ENCODE measurements around the gene HERC4.
"Not testable (repeated sequence)": the region's sequence is repeated elsewhere in the genome, so short reads cannot be mapped to it uniquely, and the experiment has no call there.

Gene HERC4

GRCh38 chr10:68049289-68050078 lies 25.6 kb downstream of the HERC4 start:
- H3K27me3 Mint-ChIP-seq, result no peaks in the 10 kb centered on the region
- peaks cover 35% of the 10 kb centered on the region for H3K36me3 Mint-ChIP-seq (ENCODE audit: low read depth)
- no peak overlapping the region for H3K27ac Mint-ChIP-seq
- H3K9me3 Mint-ChIP-seq, result no peaks in the 10 kb centered on the region
- H3K4me1 Mint-ChIP-seq (ENCODE audit: low read depth), result peaks cover 17% of the 10 kb centered on the region
- intact Hi-C loops (cut with micrococcal nuclease), result no loop called here
- H3K4me3 Mint-ChIP-seq, result no peak overlapping the region

GRCh38 chr10:68047554-68048327 lies 27.3 kb downstream of the HERC4 start:
- Mint-ChIP-seq H3K27me3 (no peaks in the 10 kb centered on the region), H3K9me3 (no peaks in the 10 kb centered on the region), H3K4me1 (ENCODE audit: low read depth) (peaks cover 5% of the 10 kb centered on the region), H3K36me3 (ENCODE audit: low read depth) (peaks cover 32% of the 10 kb centered on the region), H3K4me3 (no peak overlapping the region), H3K27ac (no peak overlapping the region)
- intact Hi-C loops (cut with micrococcal nuclease), result no loop called here

- H3K27ac Mint-ChIP-seq, result no peak overlapping the region
- intact Hi-C loops (cut with micrococcal nuclease), result no loop called here
- no peaks in the 10 kb centered on the region for H3K27me3 Mint-ChIP-seq
- no peaks in the 10 kb centered on the region for H3K4me1 Mint-ChIP-seq (ENCODE audit: low read depth)
- no peak overlapping the region for H3K4me3 Mint-ChIP-seq
- peaks cover 29% of the 10 kb centered on the region for H3K36me3 Mint-ChIP-seq (ENCODE audit: low read depth)
- H3K9me3 Mint-ChIP-seq, result no peaks in the 10 kb centered on the region
These were observed 28.0 kb downstream of the HERC4 start for GRCh38 chr10:68047122-68047521.

- H3K9me3 Mint-ChIP-seq, result no peaks in the 10 kb centered on the region
These were observed 28.4 kb downstream of the HERC4 start for GRCh38 chr10:68046642-68047041.

DNA sequence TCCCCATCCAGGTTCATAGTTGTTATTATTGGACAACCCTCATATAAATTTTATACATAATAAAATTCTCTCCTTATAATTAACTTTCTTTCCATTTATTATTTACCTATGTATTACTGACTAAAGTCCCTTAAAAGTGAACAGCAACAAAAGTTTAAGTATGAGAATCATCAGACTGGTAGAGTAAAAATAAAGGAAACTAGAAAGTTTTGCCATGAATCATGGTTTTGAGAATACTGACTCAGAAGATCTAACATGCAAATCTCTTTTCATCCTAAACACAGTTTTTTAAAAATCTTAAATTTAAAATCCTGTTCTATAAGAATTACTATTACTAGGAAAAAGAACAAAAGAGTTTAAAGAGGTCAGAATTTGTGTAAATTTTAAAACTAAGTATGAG lies 32.1 kb downstream of the HERC4 start:
- Mint-ChIP-seq H3K27ac (no peak overlapping the region), H3K9me3 (no peaks in the 10 kb centered on the region), H3K27me3 (no peaks in the 10 kb centered on the region), H3K4me3 (no peak overlapping the region), H3K36me3 (ENCODE audit: low read depth) (peaks cover 31% of the 10 kb centered on the region), H3K4me1 (ENCODE audit: low read depth) (no peaks in the 10 kb centered on the region)
- intact Hi-C loops (cut with micrococcal nuclease), result no loop called here

More at GRCh38 chr10:68046642-68047041, 28.4 kb downstream of the HERC4 start:
- H3K4me1 Mint-ChIP-seq (ENCODE audit: low read depth), result no peaks in the 10 kb centered on the region
- no peak overlapping the region for H3K27ac Mint-ChIP-seq
- H3K27me3 Mint-ChIP-seq, result no peaks in the 10 kb centered on the region
- H3K36me3 Mint-ChIP-seq (ENCODE audit: low read depth), result peaks cover 25% of the 10 kb centered on the region
- intact Hi-C loops (cut with micrococcal nuclease), result no loop called here
- H3K4me3 Mint-ChIP-seq, result no peak overlapping the region

- H3K27ac Mint-ChIP-seq, result no peak overlapping the region
- intact Hi-C loops (cut with micrococcal nuclease), result no loop called here
These were observed 43.0 kb downstream of the HERC4 start for GRCh38 chr10:68032113-68032512.

DNA sequence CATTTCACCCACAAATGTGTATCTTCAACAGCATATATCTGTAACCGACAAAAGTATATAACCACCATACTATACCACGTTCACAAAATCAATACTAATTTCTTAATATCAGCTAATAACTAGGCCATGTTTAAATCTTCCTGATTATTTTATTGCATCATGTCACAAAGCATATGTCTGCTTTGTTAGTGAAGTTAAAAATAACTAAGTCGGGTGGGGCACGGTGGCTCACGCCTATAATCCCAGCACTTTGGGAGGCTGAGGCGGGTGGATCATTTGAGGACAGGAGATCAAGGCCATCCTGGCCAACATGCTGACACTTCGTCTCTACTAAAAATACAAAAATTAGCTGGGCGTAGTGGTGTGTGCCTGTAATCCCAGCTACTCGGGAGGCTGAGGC lies 47.7 kb downstream of the HERC4 start:
- H3K4me3 Mint-ChIP-seq, result no peak overlapping the region
- peaks cover 66% of the 10 kb centered on the region for H3K36me3 Mint-ChIP-seq (ENCODE audit: low read depth)
- no peaks in the 10 kb centered on the region for H3K9me3 Mint-ChIP-seq
- no peaks in the 10 kb centered on the region for H3K27me3 Mint-ChIP-seq
- intact Hi-C loops (cut with micrococcal nuclease), result no loop called here
- no peak overlapping the region for H3K27ac Mint-ChIP-seq
- H3K4me1 Mint-ChIP-seq (ENCODE audit: low read depth), result peaks cover 5% of the 10 kb centered on the region

More at GRCh38 chr10:68032113-68032512, 43.0 kb downstream of the HERC4 start:
- peaks cover 17% of the 10 kb centered on the region for H3K4me1 Mint-ChIP-seq (ENCODE audit: low read depth)
- no peaks in the 10 kb centered on the region for H3K27me3 Mint-ChIP-seq
- H3K9me3 Mint-ChIP-seq, result no peaks in the 10 kb centered on the region
- peaks cover 65% of the 10 kb centered on the region for H3K36me3 Mint-ChIP-seq (ENCODE audit: low read depth)
- no peak overlapping the region for H3K4me3 Mint-ChIP-seq

DNA sequence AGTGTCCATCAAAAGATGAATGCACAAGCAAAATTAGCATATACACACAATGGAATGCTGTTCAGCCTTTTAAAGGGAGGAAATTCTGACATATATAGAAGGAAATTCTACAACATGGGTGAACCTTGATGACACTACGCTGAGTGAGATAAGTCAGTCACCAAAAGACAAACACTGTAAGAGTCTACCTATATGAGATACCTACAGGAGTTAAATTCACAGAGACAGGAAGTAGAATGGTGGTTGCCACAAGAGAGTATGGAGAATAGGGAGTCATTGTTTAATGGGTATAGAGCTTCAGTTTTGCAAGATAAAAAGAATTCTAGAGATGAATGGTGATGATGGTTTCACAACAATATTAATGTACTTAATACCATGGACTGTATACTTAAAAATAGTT lies 51.8 kb downstream of the HERC4 start:
- H3K27me3 Mint-ChIP-seq, result no peaks in the 10 kb centered on the region
- H3K4me1 Mint-ChIP-seq (ENCODE audit: low read depth), result peaks cover 5% of the 10 kb centered on the region
- intact Hi-C loops (cut with micrococcal nuclease), result no loop called here
- H3K4me3 Mint-ChIP-seq, result no peak overlapping the region
- H3K9me3 Mint-ChIP-seq, result peaks cover 15% of the 10 kb centered on the region
- no peak overlapping the region for H3K27ac Mint-ChIP-seq
- H3K36me3 Mint-ChIP-seq (ENCODE audit: low read depth), result peaks cover 86% of the 10 kb centered on the region

GRCh38 chr10:68022324-68022723 lies 52.8 kb downstream of the HERC4 start:
- Mint-ChIP-seq H3K9me3 (peaks cover 15% of the 10 kb centered on the region), H3K36me3 (ENCODE audit: low read depth) (peaks cover 76% of the 10 kb centered on the region)
- H3K4me3 Mint-ChIP-seq; H3K4me1 Mint-ChIP-seq (ENCODE audit: low read depth); intact Hi-C loops (cut with micrococcal nuclease); H3K27me3 Mint-ChIP-seq; H3K27ac Mint-ChIP-seq: not testable (repeated sequence)

DNA sequence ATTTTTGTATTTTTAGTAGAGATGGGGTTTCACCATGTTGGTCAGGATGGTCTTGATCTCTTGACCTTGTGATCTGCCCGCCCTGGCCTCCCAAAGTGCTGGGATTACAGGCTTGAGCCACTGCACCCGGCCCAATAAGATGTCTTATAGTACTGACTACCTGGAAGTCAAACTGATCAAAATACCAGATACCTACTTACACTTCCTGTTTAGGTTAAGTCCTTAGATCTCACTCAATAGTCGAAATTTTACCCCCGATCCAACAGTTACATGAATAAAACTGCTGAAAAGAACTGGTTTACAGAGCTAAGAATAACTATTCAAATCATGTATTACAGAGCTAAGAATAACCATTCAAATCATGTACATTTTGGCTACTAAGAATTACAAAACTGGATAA lies 58.6 kb downstream of the HERC4 start:
- H3K4me3 Mint-ChIP-seq; H3K4me1 Mint-ChIP-seq (ENCODE audit: low read depth); intact Hi-C loops (cut with micrococcal nuclease); H3K27ac Mint-ChIP-seq; H3K27me3 Mint-ChIP-seq: not testable (repeated sequence)
- H3K36me3 Mint-ChIP-seq (ENCODE audit: low read depth), result peaks cover 51% of the 10 kb centered on the region
- H3K9me3 Mint-ChIP-seq, result peaks cover 15% of the 10 kb centered on the region

DNA sequence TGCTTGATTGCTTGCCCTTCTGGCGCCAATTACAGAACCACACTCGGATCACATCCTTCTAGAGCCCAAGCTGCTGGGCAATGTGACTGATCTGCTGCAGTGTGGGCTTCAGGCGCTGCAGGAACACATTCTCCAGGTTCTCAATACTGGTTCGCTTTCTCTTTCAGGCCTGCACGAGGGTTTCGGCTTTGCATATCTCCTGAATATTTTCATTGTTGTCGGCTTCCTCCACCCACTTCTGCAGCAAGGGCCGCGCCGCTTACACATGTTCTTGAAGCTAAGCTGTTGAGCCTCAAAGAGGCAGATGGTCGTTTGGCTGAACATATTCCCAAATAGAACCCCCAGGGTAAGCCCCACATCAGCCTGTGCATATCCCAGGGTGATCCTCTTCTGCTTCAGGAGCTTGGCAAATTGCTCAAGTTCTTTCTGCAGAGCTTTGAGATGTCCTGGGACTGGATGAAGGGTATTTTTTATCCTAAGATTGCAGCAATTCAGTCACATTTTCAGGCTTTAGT lies 64.6 kb downstream of the HERC4 start:
- peaks cover 71% of the 10 kb centered on the region for H3K36me3 Mint-ChIP-seq (ENCODE audit: low read depth)
- intact Hi-C loops (cut with micrococcal nuclease), result no loop called here
- H3K9me3 Mint-ChIP-seq, result no peaks in the 10 kb centered on the region
- H3K4me1 Mint-ChIP-seq (ENCODE audit: low read depth), result no peaks in the 10 kb centered on the region
- H3K4me3 Mint-ChIP-seq, result no peak overlapping the region
- H3K27ac Mint-ChIP-seq, result no peak overlapping the region
- H3K27me3 Mint-ChIP-seq, result no peaks in the 10 kb centered on the region

DNA sequence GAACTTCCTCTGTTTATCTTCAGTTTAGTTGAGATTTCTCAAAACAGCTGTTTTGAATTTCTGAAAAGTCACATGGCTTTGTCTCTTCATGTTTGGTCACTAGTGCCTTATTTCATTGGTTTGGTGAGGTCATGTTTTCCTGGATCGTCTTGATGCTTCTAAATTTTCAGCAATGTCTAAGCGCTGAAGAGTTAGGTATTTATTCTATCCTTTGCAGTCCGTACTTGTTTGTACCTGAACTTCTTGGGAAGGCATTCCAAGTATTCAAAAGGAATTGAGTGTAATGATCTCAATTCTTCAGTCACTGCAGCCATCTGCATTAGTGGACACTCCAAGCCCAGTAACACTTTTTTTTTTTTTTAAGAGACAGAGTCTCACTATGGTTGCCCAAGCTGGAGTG lies 67.7 kb downstream of the HERC4 start:
- Mint-ChIP-seq H3K9me3 (no peaks in the 10 kb centered on the region), H3K4me1 (ENCODE audit: low read depth) (no peaks in the 10 kb centered on the region), H3K4me3 (no peak overlapping the region), H3K27ac (no peak overlapping the region), H3K27me3 (no peaks in the 10 kb centered on the region), H3K36me3 (ENCODE audit: low read depth) (peaks cover 90% of the 10 kb centered on the region)
- intact Hi-C loops (cut with micrococcal nuclease), result no loop called here

- H3K4me3 Mint-ChIP-seq, result no peak overlapping the region
- no peaks in the 10 kb centered on the region for H3K4me1 Mint-ChIP-seq (ENCODE audit: low read depth)
- peaks cover 68% of the 10 kb centered on the region for H3K36me3 Mint-ChIP-seq (ENCODE audit: low read depth)
- H3K27ac Mint-ChIP-seq, result no peak overlapping the region
- H3K9me3 Mint-ChIP-seq, result no peaks in the 10 kb centered on the region
- no peaks in the 10 kb centered on the region for H3K27me3 Mint-ChIP-seq
- intact Hi-C loops (cut with micrococcal nuclease), result no loop called here
These were observed 73.5 kb downstream of the HERC4 start for GRCh38 chr10:68001539-68001938.

GRCh38 chr10:68001000-68001399 lies 74.1 kb downstream of the HERC4 start:
- Mint-ChIP-seq H3K9me3 (no peaks in the 10 kb centered on the region), H3K27ac (no peak overlapping the region), H3K4me3 (no peak overlapping the region), H3K36me3 (ENCODE audit: low read depth) (peaks cover 68% of the 10 kb centered on the region), H3K4me1 (ENCODE audit: low read depth) (no peaks in the 10 kb centered on the region), H3K27me3 (no peaks in the 10 kb centered on the region)
- intact Hi-C loops (cut with micrococcal nuclease), result no loop called here

Measured in dendritic cell treated with granulocyte-macrophage colony-stimulating factor and Interleukin-4, amounts not matched to agents 40 ng/mL and 50 ng/mL, for 4 days (primary cell).